ENCODE results near the gene EFNB2. TPM values are rescaled to one million over a fixed set of nuclear protein-coding genes. Genes with fewer than 3 reads are reported as not detected.

The EFNB2 gene
- total and polyA plus RNA-seq, 2 of the 13 experiments (the other 11 are each of a cell fraction or from before 2014, with no cell fraction given) = 0.11 to 0.20 TPM

DNA sequence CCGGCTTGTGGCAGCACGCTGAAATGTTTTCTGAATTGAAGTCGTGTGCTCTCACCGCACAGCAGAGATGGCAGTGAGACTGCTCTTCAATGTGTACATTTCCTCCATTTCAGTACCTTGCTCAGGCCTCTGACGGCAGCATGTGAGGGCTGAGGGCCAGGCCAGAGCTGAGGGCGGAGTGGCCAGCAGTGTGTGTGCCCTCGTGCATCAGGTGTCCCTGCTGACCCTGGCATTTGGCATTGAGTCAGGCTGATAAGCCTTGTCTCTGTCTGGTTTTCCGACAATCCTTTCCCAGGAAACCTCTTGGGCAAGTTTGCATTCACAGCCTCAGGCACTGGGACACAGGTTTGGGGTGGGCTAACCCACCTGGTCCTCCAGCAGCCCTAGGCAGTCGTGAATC lies 62.3 kb downstream of the EFNB2 start:
- POLR2A ChIA-PET = no interaction called here
- H3K79me2 ChIP-seq (ENCODE audit: insufficient read depth, low read length) = no peaks in the 10 kb centered on the region
- TF ChIP-seq, protein P1, sequence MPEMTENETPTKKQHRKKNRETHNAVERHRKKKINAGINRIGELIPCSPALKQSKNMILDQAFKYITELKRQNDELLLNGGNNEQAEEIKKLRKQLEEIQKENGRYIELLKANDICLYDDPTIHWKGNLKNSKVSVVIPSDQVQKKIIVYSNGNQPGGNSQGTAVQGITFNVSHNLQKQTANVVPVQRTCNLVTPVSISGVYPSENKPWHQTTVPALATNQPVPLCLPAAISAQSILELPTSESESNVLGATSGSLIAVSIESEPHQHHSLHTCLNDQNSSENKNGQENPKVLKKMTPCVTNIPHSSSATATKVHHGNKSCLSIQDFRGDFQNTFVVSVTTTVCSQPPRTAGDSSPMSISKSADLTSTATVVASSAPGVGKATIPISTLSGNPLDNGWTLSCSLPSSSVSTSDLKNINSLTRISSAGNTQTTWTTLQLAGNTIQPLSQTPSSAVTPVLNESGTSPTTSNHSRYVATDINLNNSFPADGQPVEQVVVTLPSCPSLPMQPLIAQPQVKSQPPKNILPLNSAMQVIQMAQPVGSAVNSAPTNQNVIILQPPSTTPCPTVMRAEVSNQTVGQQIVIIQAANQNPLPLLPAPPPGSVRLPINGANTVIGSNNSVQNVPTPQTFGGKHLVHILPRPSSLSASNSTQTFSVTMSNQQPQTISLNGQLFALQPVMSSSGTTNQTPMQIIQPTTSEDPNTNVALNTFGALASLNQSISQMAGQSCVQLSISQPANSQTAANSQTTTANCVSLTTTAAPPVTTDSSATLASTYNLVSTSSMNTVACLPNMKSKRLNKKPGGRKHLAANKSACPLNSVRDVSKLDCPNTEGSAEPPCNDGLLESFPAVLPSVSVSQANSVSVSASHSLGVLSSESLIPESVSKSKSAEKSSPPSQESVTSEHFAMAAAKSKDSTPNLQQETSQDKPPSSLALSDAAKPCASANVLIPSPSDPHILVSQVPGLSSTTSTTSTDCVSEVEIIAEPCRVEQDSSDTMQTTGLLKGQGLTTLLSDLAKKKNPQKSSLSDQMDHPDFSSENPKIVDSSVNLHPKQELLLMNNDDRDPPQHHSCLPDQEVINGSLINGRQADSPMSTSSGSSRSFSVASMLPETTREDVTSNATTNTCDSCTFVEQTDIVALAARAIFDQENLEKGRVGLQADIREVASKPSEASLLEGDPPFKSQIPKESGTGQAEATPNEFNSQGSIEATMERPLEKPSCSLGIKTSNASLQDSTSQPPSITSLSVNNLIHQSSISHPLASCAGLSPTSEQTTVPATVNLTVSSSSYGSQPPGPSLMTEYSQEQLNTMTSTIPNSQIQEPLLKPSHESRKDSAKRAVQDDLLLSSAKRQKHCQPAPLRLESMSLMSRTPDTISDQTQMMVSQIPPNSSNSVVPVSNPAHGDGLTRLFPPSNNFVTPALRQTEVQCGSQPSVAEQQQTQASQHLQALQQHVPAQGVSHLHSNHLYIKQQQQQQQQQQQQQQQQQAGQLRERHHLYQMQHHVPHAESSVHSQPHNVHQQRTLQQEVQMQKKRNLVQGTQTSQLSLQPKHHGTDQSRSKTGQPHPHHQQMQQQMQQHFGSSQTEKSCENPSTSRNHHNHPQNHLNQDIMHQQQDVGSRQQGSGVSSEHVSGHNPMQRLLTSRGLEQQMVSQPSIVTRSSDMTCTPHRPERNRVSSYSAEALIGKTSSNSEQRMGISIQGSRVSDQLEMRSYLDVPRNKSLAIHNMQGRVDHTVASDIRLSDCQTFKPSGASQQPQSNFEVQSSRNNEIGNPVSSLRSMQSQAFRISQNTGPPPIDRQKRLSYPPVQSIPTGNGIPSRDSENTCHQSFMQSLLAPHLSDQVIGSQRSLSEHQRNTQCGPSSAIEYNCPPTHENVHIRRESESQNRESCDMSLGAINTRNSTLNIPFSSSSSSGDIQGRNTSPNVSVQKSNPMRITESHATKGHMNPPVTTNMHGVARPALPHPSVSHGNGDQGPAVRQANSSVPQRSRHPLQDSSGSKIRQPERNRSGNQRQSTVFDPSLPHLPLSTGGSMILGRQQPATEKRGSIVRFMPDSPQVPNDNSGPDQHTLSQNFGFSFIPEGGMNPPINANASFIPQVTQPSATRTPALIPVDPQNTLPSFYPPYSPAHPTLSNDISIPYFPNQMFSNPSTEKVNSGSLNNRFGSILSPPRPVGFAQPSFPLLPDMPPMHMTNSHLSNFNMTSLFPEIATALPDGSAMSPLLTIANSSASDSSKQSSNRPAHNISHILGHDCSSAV (CRISPR knock-in tag; IDR thresholded peaks at IDR 0.05; ENCODE audit: borderline replicate concordance) = no peak
- TF ChIP-seq ZNF232 (CRISPR knock-in tag; IDR thresholded peaks at IDR 0.05; ENCODE audit: borderline replicate concordance) = no peak
- TF ChIP-seq, protein P2, sequence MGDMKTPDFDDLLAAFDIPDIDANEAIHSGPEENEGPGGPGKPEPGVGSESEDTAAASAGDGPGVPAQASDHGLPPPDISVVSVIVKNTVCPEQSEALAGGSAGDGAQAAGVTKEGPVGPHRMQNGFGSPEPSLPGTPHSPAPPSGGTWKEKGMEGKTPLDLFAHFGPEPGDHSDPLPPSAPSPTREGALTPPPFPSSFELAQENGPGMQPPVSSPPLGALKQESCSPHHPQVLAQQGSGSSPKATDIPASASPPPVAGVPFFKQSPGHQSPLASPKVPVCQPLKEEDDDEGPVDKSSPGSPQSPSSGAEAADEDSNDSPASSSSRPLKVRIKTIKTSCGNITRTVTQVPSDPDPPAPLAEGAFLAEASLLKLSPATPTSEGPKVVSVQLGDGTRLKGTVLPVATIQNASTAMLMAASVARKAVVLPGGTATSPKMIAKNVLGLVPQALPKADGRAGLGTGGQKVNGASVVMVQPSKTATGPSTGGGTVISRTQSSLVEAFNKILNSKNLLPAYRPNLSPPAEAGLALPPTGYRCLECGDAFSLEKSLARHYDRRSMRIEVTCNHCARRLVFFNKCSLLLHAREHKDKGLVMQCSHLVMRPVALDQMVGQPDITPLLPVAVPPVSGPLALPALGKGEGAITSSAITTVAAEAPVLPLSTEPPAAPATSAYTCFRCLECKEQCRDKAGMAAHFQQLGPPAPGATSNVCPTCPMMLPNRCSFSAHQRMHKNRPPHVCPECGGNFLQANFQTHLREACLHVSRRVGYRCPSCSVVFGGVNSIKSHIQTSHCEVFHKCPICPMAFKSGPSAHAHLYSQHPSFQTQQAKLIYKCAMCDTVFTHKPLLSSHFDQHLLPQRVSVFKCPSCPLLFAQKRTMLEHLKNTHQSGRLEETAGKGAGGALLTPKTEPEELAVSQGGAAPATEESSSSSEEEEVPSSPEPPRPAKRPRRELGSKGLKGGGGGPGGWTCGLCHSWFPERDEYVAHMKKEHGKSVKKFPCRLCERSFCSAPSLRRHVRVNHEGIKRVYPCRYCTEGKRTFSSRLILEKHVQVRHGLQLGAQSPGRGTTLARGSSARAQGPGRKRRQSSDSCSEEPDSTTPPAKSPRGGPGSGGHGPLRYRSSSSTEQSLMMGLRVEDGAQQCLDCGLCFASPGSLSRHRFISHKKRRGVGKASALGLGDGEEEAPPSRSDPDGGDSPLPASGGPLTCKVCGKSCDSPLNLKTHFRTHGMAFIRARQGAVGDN (CRISPR knock-in tag; IDR thresholded peaks at IDR 0.05) = no peak
- TF ChIP-seq ZNF331 (CRISPR knock-in tag; IDR thresholded peaks at IDR 0.05) = no peak
- TF ChIP-seq ZNF251 (CRISPR knock-in tag; IDR thresholded peaks at IDR 0.05) = no peak
- no peak for TF ChIP-seq RORA (CRISPR knock-in tag; IDR thresholded peaks at IDR 0.05)
- TF ChIP-seq ZFX (CRISPR knock-in tag; IDR thresholded peaks at IDR 0.05; ENCODE audit: low read depth) = no peak
- TF ChIP-seq BORCS8-MEF2B (CRISPR knock-in tag; IDR thresholded peaks at IDR 0.05) = no peak
- no peak for TF ChIP-seq PTBP1 (IDR thresholded peaks at IDR 0.05; ENCODE audit: low read depth, low read length, poor library complexity, severe bottlenecking)
- TF ChIP-seq ZNF136 (CRISPR knock-in tag; IDR thresholded peaks at IDR 0.05; ENCODE audit: low read depth) = no peak
- TF ChIP-seq ZFP1 (CRISPR knock-in tag; IDR thresholded peaks at IDR 0.05) = no peak
- no peak for TF ChIP-seq HMG20A (CRISPR knock-in tag; IDR thresholded peaks at IDR 0.05; ENCODE audit: borderline replicate concordance)
- no peak for TF ChIP-seq ZNF724P (CRISPR knock-in tag; IDR thresholded peaks at IDR 0.05; ENCODE audit: borderline replicate concordance)
- no peak for TF ChIP-seq KDM1A (CRISPR knock-in tag; IDR thresholded peaks at IDR 0.05)
- H3K27ac ChIP-seq (ENCODE audit: extremely low read length, insufficient read depth, low read length) = no peak overlapping the region
- H2AFZ ChIP-seq (ENCODE audit: low read length) = no peak overlapping the region
- FAIRE-seq (no peak), DNase-seq (ENCODE audit: low spot score) (no peak), ATAC-seq (no peak; the same call in 2 of the 3 replicates)
- H3K27me3 ChIP-seq (ENCODE audit: control insufficient read depth in 1 of 2, insufficient read depth in 2 of 2, low read length in 2 of 2) = peaks cover 4 to 32% of the 10 kb centered on the region in 2 experiments; a peak in 3 of 5 replicates
- H3K4me2 ChIP-seq (ENCODE audit: low read depth, low read length) = no peak overlapping the region
- H4K20me1 ChIP-seq (ENCODE audit: insufficient read depth, low read length) = no peaks in the 10 kb centered on the region
- BruUV-seq (replicated peaks) = no TSS peak
- in situ Hi-C loops (cut with HindIII; ENCODE audit: extremely low pct_ligation_motif_present, low pct_unique_long_range_greater_than_20kb) (no loop called here), intact Hi-C loops (cut with micrococcal nuclease; ENCODE audit: unreplicated experiment) (no loop called here)
- H3K9me3 ChIP-seq (ENCODE audit: low read length) = no peaks in the 10 kb centered on the region
- CTCF ChIA-PET (ENCODE audit: low intra/inter-chr PET ratio, low total read pairs) = no interaction called here
- H3K4me1 ChIP-seq (ENCODE audit: insufficient read depth, low read length) = no peaks in the 10 kb centered on the region
- H3K36me3 ChIP-seq (replicated peaks in 1 of 2; ENCODE audit: control insufficient read depth in 1 of 2, insufficient read depth in 2 of 2, low read length in 2 of 2) = no peaks in the 10 kb centered on the region
- H3K4me3 ChIP-seq (replicated peaks in 1 of 3; ENCODE audit: insufficient read depth in 1 of 3, low read depth in 2 of 3, low read length in 3 of 3) = no peak overlapping the region
- WGBS (ENCODE audit: low lambda C conversion rate) = 36% methylated on average over 2 of the region's 9 CpGs
- no peak overlapping the region for H3K9ac ChIP-seq (ENCODE audit: insufficient read depth, low read depth, low read length)
